VCaP (cell line): ENCODE data around the gene OR5AU1.

Source experiments
- H3K27ac ChIP-seq: fragments of 450-650 bp; 2 replicates; pipeline ENCODE4 v1.5.1; 2017
- TF ChIP-seq, protein P1 (sequence below): fragments of 450-650 bp; conservative IDR thresholded peaks from 2 replicates; pipeline ENCODE4 v1.5.1; 2017; ENCODE audit warnings: mild to moderate bottlenecking, moderate library complexity

The OR5AU1 gene

DNA sequence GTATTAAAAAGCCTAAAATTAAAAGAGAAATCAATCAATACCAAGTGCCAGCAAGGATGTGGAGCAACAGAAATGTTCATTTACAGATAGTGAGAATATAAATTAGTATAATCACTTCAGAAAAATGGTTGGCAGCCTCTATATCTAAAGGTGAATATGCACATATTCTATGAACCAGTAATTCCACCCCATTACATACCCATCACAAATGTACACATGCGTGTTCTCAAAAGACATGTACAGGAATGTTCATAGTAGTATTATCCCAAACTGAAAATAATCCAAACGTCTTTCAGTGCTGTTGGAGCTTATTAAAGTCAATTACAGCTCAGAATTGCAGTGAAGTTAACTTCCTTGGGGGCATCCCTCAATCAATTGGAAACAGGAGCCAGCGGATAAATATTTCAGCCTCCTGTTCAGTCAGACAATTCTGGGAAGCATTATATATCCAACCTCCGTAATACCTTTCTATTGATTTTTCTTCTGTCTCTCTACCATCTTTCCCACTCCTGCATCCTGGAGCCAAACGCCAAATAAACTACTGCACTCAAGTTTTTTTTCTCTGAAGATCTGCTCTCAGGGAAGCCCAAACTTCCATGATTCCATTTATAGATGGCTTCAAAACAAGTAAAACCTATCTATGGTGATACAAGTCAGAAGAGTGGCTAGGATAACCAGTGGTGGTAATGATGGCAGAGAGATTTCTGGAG is 45.0 kb upstream of the OR5AU1 start:
- H3K27ac ChIP-seq = no peak overlapping the region
- TF ChIP-seq, protein P1, sequence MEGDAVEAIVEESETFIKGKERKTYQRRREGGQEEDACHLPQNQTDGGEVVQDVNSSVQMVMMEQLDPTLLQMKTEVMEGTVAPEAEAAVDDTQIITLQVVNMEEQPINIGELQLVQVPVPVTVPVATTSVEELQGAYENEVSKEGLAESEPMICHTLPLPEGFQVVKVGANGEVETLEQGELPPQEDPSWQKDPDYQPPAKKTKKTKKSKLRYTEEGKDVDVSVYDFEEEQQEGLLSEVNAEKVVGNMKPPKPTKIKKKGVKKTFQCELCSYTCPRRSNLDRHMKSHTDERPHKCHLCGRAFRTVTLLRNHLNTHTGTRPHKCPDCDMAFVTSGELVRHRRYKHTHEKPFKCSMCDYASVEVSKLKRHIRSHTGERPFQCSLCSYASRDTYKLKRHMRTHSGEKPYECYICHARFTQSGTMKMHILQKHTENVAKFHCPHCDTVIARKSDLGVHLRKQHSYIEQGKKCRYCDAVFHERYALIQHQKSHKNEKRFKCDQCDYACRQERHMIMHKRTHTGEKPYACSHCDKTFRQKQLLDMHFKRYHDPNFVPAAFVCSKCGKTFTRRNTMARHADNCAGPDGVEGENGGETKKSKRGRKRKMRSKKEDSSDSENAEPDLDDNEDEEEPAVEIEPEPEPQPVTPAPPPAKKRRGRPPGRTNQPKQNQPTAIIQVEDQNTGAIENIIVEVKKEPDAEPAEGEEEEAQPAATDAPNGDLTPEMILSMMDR = no peak

DNA sequence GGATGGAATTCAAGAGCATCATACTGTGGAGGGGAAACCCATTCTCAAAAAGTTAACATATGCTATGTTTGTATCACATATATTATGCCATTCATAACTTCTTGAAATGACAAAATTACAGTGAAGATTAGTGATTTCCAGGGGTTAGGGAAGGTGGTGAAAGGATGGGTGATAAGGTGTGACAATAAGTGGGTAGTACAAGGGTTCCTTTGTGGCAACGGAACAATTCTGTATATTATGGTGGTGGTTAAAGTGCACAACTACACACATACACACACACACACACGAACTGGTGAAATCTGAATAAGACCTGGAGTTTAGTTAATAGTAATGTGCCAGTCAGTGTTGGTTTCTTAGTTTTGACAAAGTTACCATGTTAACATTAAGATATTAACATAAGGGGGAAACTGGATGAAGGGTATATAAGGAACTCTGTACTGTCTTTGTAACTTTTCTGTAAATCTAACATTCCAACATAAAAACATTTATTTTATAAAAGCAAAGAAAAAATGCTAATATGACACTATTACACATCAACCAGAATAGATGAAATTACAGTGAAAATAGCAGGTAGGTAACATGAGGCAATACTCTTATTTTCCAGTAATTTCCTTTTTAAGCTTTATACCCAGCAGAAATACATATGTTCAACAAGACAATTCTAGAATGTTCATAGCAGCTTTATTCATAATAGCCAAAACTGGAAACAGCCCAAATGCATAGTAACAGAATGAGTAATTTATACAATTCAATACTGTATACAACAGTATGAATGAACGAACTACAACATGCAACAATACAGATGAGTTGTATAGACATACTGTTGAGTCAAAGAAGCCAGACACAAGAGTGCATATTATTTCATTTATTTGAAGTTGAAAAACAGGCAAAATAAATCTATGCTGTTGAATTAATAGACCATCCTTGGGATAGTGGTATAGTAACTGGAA is 44.0 kb upstream of the OR5AU1 start:
- TF ChIP-seq, protein P1 = no peak
- H3K27ac ChIP-seq = no peak overlapping the region

DNA sequence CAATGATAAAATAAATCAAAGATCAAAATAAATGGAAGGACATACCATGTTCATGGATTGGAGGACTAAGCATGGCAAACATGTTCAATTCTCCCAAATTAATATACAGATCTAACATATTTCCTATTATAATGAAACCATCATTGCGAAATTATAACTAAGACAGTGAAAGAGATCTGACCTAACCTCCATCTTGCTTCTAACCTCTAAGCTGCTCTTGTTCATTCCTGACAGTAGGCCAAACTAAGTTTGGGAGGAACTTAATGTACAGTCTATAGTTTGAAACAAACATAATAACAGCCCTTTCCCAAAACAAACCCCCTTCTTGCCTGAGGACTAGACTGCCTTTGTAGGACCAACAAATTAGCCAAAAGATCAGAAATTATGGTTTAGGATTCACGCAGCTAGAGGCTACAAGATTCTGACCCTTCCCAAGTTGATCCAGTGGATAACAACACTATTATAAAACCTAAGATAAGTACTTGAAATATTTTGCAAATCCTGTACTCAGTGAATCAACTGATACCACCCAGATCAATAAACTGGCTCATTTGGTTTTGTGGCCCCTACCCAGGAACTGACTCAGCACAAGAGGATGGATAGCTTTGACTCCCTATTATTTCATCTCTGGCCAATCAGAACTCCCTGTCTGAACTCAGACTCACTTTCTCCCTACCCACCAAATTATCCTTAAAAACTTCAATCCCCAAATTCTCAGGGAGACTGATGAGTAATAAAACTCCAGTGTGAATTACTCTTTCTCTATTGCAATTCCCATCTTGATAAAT is 41.7 kb upstream of the OR5AU1 start:
- TF ChIP-seq, protein P1 = no peak
- no peak overlapping the region for H3K27ac ChIP-seq

DNA sequence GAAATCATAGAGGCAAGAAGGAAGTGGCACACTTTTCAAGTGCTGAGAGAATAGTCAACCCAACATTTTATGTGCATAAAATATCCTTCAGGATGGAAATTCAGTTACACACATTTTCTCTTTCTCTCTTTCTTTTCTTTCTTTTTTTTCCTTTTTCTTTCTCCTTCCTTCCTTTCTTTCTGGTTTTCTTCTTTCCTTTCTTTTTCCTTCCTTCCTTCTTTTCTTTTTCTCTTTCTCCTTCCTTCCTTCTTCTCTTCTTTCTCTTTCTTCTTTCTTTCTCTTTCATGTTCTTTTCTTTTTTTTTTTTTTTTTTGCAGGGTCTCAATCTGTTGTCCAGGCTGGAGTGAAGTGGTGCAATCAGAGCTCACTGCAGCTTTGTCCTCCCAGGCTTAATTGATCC is 38.7 kb upstream of the OR5AU1 start:
- TF ChIP-seq, protein P1 = no peak

DNA sequence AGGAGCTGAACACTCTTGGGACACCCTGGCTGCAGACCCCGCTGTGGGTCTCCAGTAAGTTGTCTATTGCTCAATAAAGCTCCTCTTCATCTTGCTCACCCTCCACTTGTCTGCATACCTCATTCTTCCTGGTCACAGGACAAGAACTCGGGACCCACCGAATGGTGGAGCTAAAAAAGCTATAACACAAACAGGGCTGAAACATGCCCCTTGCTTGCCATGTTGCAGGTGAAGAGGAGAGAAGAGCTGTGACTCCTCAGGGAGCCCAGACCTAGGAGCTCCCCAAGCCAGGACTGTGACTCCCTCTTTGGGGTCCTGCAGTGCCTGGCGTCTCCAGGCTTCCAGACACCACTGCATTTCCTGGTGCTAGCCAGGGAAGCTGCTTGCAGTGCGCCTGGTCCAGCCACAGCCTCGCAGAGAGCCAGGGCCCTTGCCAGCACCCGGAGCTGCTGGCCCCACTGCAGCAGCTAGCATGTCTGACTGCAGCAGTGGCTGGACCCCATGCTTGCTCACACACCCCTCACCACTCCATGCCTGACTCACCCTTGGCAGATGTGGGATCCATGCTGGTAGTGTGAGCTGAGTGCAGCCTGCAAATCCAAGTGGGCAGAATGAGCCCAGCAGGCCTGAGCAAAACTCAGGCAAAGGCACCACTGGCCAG is 37.1 kb upstream of the OR5AU1 start:
- no peak overlapping the region for H3K27ac ChIP-seq
- TF ChIP-seq, protein P1 = no peak

More for the DNA sequence above, 38.7 kb upstream of the OR5AU1 start:
- no peak overlapping the region for H3K27ac ChIP-seq

DNA sequence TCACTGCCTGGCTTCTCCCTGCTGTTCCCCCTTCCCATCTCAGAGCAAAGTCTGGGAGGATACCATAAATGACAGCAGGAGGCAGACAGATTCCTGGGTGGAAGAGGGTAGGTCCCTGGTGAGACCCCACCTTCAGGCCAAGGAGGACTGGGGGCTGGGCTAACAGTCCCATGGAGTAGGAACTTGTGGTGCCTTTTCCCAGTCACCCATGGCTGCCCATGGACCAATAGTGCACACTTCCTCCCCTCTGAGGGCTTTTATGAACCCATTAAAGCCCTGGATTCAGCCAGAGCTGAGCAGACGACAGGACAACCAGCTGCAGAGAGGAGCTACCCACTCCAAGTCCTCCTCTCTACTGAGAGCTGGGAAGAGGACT is 36.6 kb upstream of the OR5AU1 start:
- TF ChIP-seq, protein P1 = no peak
- no peak overlapping the region; the same call in 1 of the 2 replicates for H3K27ac ChIP-seq
